Measurements from ENCODE around the gene MAP3K13.

DNA sequence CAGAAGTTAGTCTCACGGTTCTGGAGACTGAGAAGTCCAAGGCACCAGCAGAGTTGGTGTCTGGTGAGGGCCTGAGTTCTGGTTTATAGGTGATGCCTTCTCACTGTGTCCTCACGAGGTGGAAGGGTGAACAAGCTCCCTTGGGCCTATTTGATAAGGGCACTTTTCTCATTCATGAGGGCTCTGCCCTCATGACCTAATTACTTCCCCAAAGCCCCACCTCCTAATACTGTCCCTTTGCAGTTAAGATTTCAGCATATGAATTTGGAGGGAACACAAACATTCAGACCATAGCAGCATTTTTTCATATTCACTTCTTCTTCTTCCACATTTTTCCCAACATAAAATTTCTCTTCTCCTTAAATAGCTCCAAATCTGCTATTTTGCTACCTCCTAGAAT is 94.4 kb downstream of the MAP3K13 start:
- TF ChIP-seq, protein P1, sequence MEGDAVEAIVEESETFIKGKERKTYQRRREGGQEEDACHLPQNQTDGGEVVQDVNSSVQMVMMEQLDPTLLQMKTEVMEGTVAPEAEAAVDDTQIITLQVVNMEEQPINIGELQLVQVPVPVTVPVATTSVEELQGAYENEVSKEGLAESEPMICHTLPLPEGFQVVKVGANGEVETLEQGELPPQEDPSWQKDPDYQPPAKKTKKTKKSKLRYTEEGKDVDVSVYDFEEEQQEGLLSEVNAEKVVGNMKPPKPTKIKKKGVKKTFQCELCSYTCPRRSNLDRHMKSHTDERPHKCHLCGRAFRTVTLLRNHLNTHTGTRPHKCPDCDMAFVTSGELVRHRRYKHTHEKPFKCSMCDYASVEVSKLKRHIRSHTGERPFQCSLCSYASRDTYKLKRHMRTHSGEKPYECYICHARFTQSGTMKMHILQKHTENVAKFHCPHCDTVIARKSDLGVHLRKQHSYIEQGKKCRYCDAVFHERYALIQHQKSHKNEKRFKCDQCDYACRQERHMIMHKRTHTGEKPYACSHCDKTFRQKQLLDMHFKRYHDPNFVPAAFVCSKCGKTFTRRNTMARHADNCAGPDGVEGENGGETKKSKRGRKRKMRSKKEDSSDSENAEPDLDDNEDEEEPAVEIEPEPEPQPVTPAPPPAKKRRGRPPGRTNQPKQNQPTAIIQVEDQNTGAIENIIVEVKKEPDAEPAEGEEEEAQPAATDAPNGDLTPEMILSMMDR (IDR thresholded peaks at IDR 0.05), result no peak
- TF ChIP-seq POLR2A (IDR thresholded peaks at IDR 0.05), result no peak

Data from sigmoid colon (tissue), 3 donors.